GM21381 (cell line): ENCODE results near the gene DUOX2.
"Not testable (repeated sequence)": the region's sequence is repeated elsewhere in the genome, so short reads cannot be mapped to it uniquely, and the experiment has no call there.

ENCODE experiments used
- ATAC-seq: cut with Tn5 transposase; IDR thresholded peaks from one replicate; pipeline ENCODE4 v1.9.1; 2021; ENCODE audit warnings: mild to moderate bottlenecking, moderate library complexity; ENCODE audit not compliant: unreplicated experiment

DUOX2 gene

DNA sequence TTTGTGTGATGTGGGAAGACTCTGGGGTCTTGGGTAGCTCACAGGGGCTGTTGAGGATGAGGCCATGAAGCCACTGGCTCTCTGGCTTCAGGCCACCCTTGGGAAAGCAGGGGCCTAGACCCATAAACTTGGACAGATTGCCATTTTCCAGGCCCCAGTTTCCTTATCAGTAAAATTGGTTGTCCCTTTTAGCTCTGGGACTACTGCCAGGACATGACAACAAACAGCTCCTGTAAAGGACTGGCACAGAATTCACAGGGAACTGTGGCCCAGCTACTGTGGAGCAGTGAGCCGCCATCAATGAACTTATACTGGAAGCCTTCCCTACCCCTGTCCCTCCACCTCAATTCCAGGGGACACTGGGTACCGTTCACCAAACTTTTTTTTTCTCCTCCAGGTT, 36.6 kb downstream of the DUOX2 start:
- ATAC-seq = not testable (repeated sequence)

DNA sequence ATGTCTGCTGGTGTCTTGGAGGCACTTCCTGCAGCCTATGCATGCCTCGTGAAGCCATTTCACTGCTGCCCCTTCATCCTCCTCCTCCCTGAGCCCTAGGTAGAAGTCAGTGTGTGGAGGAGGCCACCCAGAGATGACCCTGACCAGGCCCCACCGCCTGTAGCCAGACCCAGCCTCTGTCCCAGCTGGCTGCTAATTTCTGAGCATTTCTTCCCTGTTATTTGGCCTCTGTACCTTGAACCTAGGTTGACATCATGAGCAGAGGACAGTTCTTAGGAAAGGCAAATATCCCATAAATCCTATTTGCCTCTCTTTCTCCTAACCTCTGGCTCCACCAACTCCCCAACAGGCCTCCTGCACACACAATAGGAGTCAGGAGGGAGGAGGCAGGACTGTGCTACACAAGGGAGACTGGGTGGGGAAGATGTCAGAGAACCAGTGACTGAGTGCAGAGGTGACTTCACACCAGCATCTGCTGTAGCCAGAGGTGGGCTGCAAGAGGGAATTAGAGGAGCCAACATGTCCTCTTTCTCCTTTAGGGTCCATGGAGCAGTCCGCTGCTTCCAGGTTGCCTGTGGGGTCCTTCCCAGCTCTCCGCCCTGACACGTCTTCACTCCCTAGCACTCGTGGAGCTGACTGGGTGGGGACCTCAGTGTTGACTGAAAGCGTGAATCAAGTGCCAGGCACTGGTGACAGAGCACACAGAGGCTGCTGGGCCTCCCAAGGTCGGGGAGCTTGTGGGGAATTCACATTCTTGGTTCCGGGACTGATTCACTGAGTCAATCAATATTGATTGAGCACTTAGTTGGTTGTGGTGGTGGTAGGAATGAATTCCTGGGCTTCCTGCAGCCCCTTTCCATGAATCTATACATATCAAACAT, 38.3 kb downstream of the DUOX2 start:
- not testable (repeated sequence) for ATAC-seq

DNA sequence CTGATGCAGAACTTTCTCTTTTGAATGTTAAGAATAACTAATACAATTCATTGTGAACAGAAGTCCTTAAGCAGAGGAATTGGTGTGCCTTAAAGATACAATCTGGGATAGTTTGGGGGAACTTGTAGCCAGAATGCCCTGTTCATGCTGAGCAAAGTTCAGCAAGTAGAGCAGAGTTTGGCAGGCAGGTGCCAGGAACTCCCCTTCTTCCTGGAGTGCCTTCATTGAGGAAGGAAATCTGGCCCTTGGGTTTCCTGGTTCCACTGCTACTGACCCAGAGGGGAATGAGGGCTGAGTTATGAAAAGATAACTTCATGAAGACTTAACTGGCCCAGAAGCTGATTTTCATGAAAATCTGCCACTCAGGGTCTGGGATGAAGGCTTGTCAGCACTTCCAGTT, 40.4 kb downstream of the DUOX2 start:
- not testable (repeated sequence) for ATAC-seq

- ATAC-seq = not testable (repeated sequence)
These were observed 44.0 kb downstream of the DUOX2 start for GRCh38 chr15:45069942-45070360.

DNA sequence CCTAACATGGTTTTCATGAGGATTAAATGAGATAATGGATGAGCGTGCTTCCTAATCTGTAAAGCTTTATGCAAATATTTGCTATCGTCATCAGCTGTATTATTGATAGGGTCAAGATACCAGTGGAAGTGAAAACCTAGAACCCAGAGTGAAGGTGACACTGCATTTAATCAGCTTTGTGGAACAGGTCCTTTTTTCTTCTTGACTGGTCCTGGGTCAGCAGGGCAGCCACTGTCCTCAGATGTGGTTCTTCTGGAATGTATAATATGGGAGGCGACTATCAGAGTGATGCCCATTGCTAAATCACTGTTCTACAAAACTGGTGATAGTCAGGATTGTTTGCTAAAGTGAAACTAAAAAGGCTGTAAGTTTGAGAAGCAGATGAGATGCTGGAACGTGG, 49.6 kb downstream of the DUOX2 start:
- ATAC-seq = no peak

DNA sequence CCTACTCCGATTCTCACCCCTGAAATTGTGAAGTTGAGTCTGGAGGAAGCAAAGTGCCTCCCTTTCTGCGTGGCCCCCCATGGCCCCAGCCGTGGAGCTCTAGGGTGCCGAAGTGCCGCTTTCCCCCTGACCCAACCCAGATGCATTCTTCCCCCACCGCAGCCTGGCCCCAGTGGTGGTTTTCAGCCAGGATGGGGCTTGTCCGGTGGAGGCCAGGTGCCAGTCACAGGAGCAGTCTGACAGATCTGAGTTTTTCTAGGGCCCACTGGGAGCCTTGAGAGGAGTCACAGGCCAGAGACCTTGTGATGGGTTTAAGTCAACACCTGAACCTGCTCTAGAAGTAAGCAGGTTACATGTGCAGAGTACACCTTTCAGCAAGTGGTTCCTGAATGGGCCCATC, 51.7 kb downstream of the DUOX2 start:
- not testable (repeated sequence) for ATAC-seq

GRCh38 chr15:45058690-45059675, 55.0 kb downstream of the DUOX2 start:
- ATAC-seq = not testable (repeated sequence)

GRCh38 chr15:45052676-45053075, 61.3 kb downstream of the DUOX2 start:
- ATAC-seq = not testable (repeated sequence)

DNA sequence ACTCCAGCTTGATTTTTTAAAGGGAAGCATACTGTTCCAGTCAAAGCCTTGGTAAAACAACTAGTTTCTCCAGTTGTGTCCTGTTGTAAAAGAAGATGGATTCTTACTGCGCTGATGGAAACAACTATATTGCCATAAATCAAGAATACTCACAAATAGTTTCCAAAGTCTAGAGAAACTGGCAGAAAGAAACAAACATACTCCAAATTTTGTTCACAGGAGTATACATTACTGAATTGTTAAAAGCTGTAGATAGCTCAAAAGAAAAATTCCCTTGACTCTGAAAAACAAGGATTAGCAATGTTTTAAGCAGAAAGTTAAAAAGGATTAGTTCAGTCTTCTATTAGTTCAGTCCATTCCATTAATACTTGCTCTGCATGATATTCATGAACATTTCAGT, 63.4 kb downstream of the DUOX2 start:
- ATAC-seq = no peak

DNA sequence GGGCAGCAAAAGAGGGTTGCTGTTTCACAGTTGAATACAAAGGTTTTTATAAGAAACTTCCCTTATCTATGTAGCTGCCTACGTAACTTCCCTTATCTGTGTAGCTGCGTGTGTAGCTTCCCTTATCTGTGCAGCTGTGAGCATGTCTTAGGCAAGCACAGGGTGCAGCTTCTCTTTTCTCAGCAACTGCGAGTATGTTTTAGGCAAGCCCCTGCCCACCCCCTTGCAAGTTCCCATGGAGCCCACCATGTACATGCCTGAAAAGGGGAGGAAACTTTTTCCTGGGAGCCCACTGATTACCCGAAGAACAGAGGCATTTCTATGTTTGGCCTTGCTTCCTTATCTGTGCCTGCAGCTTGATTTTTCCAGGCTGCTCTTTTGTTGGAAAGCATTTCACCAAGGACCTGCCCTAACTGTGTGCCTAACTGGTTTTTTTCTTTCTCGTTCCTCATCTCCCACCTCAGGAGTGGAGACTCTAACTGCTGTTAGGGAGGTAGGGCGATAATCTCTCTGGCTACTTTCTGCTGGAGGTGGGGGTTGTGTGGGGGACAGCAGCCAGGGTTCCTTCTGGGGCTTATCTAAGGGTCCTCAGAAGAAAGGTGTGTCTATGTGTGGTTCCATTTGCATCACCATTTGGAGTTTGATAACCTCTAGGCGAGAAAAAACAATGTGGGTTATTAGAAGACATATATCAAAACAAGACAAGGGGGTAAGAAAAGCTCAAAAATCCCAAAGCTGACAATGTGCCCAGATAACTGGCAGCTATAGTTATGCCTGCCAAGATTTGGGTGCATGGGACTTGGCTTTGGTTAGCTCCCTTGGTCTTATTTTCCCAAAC, 65.0 kb downstream of the DUOX2 start:
- ATAC-seq = no peak

GRCh38 chr15:45048449-45048793, 65.6 kb downstream of the DUOX2 start:
- ATAC-seq = not testable (repeated sequence)

- not testable (repeated sequence) for ATAC-seq
These were observed 69.7 kb downstream of the DUOX2 start for GRCh38 chr15:45044270-45044669.

- not testable (repeated sequence) for ATAC-seq
These were observed 71.1 kb downstream of the DUOX2 start for GRCh38 chr15:45042859-45043258.
